Ureter (tissue), 1 donor: ENCODE data around the gene SCARF2. TPM values are rescaled to one million over a fixed set of nuclear protein-coding genes. Genes with fewer than 3 reads are reported as not detected.
"Not testable (repeated sequence)": the region's sequence is repeated elsewhere in the genome, so short reads cannot be mapped to it uniquely, and the experiment has no call there.

Experiments
- DNase-seq: peaks from one replicate; pipeline ENCODE4 v3.0.0-alpha.2; 2020; ENCODE audit warnings: low spot score
- total RNA-seq: library from RNA; stranded (reverse); gene quantifications from one replicate; pipeline ENCODE4 v1.2.4, GENCODE V29; 2023
- donor health status: DM: yes; HTN: yes; CAD: no.

The SCARF2 gene
- total RNA-seq, 1 donor from 2014 or later: 11.0 TPM

DNA sequence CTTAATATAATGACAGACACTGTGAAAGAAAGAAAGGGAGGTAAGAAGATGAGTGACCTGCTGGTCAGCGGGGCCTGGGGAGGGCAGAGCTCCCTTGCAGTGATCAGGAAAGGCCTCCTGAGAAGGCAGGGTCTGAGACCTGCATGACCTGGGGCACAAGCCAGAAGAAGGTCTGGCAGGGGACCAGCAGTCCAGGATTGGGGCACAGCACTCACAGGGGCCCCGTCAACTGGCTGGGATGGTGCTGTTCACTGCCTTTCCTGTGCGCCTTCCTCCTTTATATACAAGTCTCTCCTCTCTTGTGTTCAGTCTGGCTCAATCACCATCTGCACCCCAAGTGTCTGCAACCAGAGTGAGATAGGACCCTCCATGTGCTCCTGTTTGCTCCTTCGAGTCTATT, 22.2 kb upstream of the SCARF2 start:
- no peak for DNase-seq

DNA sequence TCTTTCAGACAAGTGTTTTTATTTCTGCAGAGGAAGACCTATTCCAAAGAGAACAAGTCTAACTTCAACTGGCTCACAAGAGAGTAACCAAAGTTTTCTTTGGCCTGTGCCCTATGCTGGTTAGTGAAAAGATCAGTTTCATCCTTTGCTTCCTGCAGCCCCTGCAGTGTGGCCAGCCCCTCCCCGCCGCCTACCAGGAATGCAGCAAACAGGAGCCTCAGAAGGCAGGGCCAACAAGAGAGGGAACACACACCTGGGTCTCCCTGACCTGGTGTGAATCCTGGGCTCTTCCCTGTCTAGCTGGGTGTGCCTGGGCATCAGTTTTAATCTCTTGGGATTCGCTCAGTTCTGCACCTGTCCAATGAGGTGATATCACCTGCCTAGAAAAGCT, 21.5 kb upstream of the SCARF2 start:
- DNase-seq: no peak

DNA sequence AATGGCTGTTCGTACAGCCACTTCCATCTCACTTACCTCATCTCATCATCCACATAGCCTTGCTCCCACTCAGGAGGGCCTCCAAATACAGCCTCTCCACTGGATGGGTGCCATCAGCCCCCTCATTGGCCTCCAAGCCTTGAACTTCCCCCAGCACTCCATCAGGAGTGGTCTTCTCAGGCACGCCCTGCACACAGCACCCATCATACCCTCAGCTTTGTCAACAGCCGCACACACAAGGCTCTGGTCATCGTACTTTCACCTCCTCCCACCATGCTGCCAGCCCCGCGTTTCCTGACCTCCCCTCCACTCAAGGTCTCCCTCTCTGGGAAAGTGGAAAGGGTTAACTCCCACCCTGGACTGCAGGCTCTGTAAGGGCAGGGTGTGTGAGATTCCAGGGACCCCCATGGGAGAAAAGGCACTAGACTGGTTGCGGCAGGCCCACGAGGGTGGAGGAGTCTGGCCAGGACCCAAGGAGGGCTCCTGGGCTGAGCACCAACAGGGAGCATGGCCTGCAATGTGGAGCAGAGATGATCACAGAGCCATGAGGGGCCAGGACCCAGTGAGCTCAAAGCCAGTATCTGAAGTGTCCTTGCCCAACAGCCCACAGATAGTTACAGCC, 21.0 kb upstream of the SCARF2 start:
- no peak for DNase-seq

DNA sequence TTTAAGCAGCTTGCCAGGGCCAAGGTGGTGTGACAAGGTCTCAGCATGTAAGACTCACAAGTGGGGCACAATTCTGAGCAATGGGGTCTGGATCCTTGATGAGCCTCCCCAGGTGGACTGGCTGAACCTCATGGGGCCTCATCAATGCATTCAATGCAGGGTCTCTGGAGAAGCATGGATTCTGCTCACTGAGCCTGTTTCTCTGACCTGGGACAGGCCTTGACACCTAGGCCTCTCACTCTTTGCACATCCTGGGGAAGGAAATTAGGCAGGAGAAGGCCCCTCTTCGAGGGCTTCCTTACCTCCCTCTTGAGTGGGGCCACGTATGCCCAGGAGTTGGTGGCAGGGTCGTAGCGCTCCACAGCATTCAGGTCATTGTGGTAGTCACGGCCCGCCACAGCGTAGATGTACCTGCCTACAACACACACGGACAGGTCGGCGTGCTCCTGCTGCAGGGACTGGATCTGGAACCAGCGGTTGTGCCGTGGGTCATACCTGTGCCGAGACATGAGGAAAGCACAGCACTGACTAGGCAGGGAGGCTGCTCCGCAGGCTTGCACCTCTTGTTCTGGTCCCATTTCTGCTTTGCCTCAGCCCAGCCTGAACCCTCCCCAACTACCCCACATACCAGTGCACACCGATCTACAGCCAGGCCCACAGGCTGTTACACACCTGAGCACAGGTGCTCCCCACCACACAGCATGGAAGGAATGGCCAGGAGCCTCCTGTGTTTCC, 20.0 kb upstream of the SCARF2 start:
- DNase-seq: no peak

DNA sequence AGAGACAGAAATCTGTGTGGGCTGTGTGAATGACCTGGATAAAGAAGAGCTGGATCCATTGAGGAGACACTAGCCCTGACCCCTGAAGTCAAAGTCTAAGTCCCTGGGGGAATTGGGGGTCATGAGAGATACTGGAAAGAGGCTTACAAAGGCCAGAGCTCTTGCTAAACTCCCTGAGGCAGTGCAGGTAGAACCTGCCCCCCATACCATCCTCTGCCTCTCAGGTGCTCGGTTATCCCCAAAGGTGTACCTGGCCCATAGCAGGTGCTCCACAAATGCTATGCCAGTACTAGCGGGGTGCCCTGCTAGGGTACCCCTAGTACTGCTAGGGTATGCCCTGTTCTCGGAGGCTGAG, 19.1 kb upstream of the SCARF2 start:
- no peak for DNase-seq

DNA sequence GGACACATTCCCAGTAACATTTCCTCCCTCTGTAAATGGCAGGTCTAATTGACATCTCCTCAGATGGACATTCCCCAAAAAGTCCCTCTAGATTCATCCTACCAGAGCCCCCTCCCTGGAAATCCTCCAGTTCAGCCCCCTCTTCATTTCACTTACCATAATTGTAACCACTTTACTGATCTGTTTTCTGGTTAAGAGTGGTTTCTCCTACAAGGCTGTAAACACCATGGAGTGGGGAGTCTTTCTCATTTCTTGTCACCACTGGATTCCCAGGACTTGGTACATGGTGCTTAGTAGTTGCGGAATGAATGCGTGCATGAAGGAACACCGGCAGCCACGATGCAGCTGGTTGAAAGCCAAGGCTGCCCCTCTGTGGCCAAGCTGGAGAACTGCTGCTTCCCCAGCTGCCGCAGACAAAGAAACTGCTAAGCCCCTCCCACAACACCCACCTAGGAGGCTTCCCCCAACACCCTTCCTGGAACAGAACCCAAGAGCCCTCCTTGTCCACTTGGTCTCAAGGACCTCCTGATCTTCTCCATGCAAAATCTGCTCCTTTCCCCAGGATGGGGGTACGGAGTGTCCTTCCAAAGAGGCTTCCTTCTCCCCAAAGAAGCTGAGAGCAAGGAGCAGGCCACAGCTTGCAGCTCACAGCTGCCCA, 18.6 kb upstream of the SCARF2 start:
- peak; percentile 74 for DNase-seq

DNA sequence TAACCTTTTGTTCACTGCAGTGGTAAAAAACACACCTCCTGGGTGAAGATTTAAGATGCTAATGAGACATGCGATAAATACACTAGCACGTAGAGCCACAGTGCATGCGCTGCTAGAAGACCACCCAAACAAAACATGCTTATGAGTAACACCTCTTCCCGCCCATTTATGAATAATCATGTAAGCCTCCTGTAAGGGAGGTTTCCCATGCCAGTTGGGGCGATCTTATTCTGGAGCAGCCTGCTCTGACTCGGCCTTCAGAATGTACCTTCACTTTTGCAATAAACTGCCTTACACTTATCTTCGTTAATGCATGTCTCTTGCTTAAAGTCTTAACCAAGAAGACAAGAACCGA, 18.1 kb upstream of the SCARF2 start:
- no peak for DNase-seq

DNA sequence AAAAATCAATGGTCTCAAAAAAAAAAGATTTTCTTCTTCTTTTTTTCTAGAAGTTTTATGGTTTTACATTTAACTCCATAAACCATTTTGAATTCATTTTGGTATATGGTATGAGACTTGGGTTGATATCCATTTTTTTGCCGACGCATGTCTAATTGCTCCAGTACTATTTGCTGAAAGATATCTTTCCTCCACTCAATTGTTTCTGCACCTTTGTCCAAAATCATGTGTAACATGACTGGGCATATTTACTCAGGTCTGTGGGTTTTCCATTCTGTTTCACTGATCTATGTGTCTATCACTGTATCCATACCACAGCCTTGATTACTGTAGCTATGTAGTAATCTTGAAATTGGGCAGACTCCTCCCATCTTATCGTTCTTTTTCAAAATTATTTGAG, 15.6 kb upstream of the SCARF2 start:
- DNase-seq: no peak

DNA sequence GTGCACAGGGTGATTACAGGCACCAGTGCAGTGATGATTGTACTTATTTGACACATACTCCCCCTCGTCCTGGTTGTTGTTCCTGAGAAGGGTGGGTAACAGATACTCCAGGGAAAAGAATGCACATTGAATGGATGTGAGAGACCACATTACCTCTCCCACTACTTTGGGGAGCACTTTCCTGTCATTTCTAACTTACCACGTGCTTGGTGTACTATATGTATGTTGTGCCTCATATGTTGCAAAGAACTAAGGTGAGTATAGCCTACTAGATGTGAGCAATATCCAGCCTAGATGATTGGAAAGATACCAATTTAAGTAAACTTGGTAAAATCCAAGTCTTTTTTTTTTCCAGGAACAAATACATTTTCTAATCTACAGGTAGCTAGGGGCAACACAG, 14.3 kb upstream of the SCARF2 start:
- DNase-seq: no peak

DNA sequence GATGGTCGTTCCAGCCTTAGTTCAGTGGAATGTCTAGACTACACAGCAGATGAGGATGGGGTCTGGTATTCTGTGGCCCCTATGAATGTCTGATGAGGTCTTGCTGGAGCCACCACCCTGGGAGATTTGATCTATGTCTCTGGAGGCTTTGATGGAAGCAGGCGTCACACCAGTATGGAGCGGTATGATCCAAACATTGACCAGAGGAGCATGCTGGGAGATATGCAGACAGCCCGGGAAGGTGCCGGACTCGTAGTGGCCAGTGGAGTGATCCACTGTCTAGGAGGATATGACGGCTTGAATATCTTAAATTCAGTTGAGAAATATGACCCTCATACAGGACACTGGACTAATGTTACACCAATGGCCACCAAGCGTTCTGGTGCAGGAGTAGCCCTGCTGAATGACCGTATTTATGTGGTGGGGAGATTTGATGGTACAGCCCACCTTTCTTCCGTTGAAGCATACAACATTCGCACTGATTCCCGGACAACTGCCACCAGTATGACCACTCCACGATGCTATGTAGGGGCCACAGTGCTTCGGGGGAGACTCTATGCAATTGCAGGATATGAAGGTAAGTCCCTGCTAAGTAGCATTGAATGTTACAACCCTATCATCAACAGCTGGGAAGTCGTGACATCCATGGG, 13.6 kb upstream of the SCARF2 start:
- DNase-seq: not testable (repeated sequence)

DNA sequence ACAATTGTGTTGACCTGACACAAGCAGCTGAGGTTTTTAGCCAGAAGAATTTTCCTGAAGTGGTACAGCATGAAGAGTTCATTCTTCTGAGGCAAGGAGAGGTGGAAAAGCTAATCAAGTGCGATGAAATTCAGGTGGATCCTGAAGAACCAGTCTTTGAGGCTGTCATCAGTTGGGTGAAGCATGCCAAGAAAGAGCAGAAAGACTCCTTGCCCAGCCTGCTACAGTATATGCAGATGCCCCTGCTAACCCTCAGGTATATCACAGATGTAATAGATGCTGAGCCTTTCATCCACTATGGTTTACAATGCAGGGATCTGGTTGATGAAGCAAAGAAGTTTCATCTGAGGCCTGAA, 12.9 kb upstream of the SCARF2 start:
- no peak for DNase-seq

DNA sequence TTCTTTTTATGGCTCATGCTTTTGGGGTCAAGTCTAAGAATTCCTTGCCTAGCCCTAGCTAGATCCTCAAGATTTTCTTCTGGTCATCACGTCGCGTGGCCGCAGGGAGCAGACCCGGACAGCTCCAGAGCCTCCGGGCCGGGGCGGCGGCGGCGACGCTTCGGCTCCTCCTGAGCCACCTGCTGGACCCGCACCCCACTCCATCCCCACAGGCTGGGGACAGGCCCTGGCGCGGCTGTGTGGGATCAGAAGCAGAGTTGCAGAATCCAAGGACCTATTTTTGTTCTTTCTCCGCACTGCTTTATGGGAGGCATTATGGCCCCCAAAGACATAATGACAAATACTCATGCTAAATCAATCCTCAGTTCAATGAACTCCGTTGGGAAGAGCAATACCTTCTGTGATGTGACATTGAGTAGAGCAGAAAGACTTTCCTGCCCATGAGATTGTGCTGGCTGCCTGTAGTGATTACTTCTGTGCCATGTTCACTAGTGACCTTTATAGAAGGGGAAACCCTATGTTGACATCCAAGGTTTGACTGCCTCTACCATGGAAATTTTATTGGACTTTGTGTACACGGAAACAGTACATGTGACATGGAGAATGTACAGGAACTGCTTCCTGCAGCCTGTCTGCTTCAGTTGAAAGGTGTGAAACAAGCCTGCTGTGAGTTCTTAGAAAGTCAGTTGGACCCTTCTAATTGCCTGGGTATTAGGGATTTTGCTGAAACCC, 12.4 kb upstream of the SCARF2 start:
- DNase-seq: no peak

DNA sequence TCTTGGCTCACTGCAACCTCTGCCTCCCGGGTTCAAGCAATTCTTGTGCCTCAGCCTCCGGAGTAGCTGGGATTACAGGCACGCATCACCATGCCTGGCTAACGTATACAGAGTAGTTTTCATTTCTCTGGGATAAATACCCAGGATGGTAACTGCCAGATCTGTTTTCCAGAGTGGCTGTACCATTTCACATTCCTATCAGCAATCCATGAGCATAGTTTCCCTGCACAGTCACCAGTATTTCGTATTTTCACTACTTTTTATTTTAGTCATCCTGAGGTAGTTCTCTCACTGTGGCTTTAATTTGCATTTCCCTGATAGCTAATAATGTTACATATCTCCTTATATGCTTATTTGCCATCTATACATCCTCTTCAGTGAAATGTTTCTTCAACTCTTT, 11.0 kb upstream of the SCARF2 start:
- DNase-seq: no peak

DNA sequence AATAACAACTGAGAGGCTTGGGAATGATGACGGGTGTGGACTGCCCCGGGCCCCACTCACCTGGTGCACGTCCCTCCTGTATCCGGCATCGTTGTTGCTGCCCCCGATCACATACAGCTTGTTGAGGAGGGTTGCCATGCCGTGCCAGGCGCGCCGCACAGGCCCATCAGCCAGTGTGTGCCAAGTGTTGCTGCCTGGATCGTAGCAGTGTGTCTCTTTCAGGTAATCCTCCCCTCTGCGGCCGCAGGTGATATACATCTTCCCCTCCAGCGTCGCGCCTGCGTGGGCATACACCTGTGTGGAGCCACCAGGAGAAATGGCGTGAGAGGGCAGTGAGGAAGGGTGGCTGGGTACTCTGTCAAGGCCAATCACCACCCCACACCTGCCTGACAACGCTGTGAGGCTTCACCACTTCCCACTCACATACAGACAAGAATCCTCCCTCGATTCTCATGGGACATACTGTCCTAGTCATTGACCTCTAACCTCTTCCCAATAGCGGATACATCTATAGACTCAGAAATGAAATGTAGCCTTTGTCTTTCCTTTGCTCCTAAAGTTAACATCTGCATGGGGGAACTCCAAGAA, 8.9 kb upstream of the SCARF2 start:
- no peak for DNase-seq

DNA sequence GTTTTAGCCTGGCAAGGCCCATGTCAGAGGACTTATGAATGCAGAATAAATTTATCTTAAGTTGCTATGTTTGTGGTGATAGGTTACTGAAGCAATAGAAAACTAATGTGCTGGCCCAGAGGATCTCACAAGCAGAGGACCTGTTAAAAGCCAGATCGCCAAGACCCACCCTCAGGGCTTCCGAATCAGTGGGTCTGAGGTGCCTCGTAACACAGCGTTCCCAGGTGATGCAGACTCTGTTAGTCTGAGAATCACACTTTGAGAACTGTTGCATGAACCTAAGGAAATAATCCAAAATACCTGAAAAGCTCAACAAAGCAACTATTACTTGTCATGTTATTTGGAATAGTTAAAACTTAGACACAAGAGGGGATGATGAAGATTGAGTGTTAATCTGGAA, 6.7 kb upstream of the SCARF2 start:
- DNase-seq: no peak

DNA sequence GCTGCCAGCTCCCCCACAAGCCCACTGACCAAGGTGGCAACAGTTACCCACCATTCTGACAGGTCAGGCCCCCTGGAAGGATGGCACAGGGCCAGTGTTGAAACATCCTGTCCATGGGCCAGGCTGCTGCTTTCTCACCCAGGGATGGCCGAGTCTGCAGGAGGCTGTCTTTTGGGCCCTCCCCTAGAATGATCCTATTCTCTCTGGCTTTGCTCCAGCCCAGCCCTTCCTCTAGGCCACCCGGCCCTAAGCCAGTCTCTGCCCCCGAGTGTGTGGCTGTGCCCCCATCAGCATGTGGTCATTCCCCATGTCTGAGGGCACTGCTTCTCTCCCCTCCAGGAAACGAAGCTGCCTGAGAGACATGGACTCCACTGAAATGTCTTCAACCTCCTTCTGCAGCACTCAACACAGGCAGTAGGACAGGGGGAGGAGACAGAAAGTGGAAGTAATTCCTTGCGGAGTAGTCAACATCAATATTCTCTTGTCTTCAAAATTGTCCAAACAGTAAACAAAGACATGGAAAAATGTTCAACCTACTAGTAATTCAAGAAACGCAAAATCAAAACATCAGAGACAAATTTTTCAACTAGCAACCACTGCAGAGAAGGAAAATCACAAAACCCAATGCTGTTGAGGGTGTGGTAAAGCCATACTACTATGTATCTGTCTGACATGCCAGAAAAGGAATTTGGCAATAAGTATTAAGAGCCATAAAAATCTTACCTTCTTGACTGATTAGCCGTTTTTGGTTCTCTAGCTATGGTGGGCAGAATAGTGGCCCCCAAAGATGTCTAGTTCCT, 5.1 kb upstream of the SCARF2 start:
- no peak for DNase-seq

DNA sequence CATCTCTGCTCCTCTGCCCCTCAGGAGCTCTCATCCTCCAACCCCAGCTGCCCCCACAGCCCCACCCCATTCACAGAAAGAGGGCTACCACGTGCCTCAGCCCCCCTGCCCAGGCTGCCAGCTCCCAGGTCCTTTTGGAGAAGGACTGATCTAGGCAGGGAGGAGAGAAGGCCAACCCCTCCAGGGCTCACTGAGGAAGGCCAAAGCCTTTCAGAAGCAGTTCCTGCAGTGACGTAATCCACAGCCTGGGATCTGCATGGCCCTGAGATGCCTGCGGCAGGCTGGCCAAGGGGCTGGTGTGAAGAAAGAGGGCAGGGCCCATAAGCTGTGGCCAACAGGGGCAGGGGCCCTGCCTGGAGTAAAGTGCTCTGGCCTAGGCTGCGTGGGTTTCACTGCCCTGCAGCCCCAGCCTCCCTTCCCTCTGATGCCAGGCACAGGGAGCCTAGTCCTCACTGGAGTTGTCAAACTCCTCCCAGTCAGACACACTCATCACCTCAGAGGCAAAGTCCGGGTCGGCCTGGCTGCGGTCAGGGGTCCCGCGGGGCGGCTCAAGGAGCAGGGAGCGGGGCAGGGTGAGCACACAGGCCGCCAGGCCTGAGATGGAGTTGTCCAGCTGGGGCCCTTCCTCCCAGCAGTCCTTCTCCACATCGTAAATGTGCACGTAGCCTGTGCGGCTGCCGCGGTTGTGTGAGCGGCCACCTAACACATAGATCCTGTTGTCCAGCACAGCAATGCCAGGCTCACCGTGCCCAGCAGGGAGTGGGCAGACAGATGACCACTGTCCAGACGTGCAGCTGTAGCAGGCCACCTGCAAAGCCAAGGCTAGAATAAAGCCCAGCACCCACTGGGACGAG, 4.2 kb upstream of the SCARF2 start:
- no peak for DNase-seq

DNA sequence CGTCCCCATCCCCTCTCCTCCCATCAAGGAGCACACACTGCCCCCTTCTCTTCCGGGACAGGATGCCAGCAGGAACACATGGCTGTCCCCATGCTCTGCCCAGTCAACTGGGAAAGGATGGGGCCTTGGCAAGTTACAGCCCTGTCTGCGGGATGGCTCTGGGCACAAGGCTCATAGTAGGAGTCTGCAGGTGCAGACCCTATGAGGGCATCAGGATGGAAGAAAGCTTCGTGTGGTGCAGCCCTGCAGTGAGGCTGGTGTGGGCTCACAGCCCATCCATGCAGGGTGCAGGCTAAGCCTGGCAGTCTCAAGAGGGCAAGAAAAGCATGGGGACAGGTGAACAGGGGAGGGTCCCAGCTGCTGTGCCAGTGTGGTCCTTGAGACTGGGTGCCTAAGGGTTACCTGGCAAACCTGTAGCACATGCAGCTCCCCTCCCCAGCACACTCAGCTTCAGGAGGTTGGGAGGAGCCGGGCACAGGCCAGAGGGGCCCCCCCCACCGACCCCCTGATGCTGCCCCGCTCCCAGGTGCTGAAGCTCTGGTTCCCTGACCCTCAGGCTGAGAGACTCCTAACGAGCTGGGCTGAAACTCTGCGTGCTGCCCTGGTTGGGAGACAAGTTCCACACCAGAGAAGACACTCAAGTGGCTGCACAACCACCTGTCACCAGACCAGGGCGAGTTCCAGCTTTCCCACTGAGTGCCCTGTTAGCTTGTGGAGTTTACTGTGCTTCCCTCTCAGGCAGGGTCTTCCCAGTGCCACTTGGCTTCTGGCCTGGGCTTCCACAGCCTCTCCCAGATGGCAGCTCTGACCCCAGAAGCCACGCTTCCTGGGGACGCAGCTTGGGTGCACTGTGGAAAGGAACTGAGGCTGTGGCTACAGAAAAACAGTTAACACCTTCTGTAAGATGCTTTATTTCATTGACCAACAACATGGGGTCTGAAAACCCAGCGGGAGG, 3.3 kb upstream of the SCARF2 start:
- no peak for DNase-seq
